Tibial artery (tissue), 4 donors: ENCODE results near the gene HSF5.
"Not testable (repeated sequence)": the region's sequence is repeated elsewhere in the genome, so short reads cannot be mapped to it uniquely, and the experiment has no call there.

Experiments used
- DNase-seq, 2 donors: peaks; one replicate each; pipeline ENCODE4 v3.0.0-alpha.2; 2019
- H3K27ac ChIP-seq, 2 donors: fragments of 200-600 bp; sonication (generic) in 1 of 2; 1 replicate in 1 of 2; 2 replicates in 1 of 2; pipeline ENCODE4 v1.5.1; 2018 to 2019; ENCODE audit warnings: mild to moderate bottlenecking in 1 of 2
- H3K27me3 ChIP-seq, 2 donors: fragments of 200-600 bp; sonication (generic) in 1 of 2; one replicate each; pipeline versions ENCODE4 v1.5.1 to v1.6.0; 2016 to 2019
- H3K36me3 ChIP-seq, 3 donors: fragments of 200-600 bp; sonication (generic) in 2 of 3; one replicate each; pipeline ENCODE4 v1.5.1; 2016 to 2019; ENCODE audit warnings: mild to moderate bottlenecking in 2 of 3
- H3K4me1 ChIP-seq, 4 donors: fragments of 200-600 bp; sonication (generic) in 2 of 4; 1 replicate in 3 of 4; 2 replicates in 1 of 4; pipeline ENCODE4 v1.5.1; 2016 to 2019
- H3K4me3 ChIP-seq, 2 donors: fragments of 200-600 bp; sonication (generic) in 1 of 2; 1 replicate in 1 of 2; 2 replicates in 1 of 2; pipeline ENCODE4 v1.5.1; 2018 to 2019; ENCODE audit warnings: mild to moderate bottlenecking in 2 of 2
- H3K9me3 ChIP-seq, 3 donors: fragments of 200-600 bp; sonication (generic) in 1 of 3; one replicate each; pipeline ENCODE4 v1.5.1; 2016 to 2019
- CTCF ChIP-seq, 2 experiments: fragments of 200-600 bp in 1 of 2; fragments of 450-650 bp in 1 of 2; IDR thresholded peaks; one replicate each; pipeline ENCODE4 v1.5.1; 2017 to 2019; ENCODE audit warnings: antibody characterized with exemption in 2 of 2, mild to moderate bottlenecking in 1 of 2, moderate library complexity in 1 of 2
- intact Hi-C: fragments of 100-400 bp; cut with DNase I; formaldehyde crosslinking; loops from one replicate; pipeline ENCODE4 v1.15.0; 2023; ENCODE audit warnings: low total_unique reads

HSF5 gene

GRCh38 chr17:58398574-58399266 is 89.5 kb downstream of the HSF5 start:
- H3K4me3 ChIP-seq, result no peak overlapping the region
- no peak overlapping the region for H3K27ac ChIP-seq
- no peaks in the 10 kb centered on the region for H3K4me1 ChIP-seq
- intact Hi-C loops, result no loop called here
- no peaks in the 10 kb centered on the region for H3K36me3 ChIP-seq
- peaks cover 0 to 3% of the 10 kb centered on the region in 2 donors for H3K27me3 ChIP-seq
- DNase-seq, result no peak
- no peak for TF ChIP-seq CTCF (IDR thresholded peaks at IDR 0.05)
- H3K9me3 ChIP-seq, result no peaks in the 10 kb centered on the region

GRCh38 chr17:58397421-58397820 is 90.8 kb downstream of the HSF5 start:
- H3K4me3 ChIP-seq, DNase-seq, H3K27me3 ChIP-seq, H3K4me1 ChIP-seq, intact Hi-C loops, H3K36me3 ChIP-seq, H3K9me3 ChIP-seq, H3K27ac ChIP-seq: not testable (repeated sequence)

GRCh38 chr17:58396173-58396572 is 92.0 kb downstream of the HSF5 start:
- no peaks in the 10 kb centered on the region for H3K36me3 ChIP-seq
- no peak for DNase-seq
- H3K27me3 ChIP-seq, result peaks cover 0 to 10% of the 10 kb centered on the region in 2 donors
- H3K4me1 ChIP-seq, result no peaks in the 10 kb centered on the region
- no peaks in the 10 kb centered on the region for H3K9me3 ChIP-seq
- no peak overlapping the region for H3K4me3 ChIP-seq
- no peak overlapping the region for H3K27ac ChIP-seq
- intact Hi-C loops, result no loop called here
- no peak for TF ChIP-seq CTCF (IDR thresholded peaks at IDR 0.05)

GRCh38 chr17:58394534-58395223 is 93.5 kb downstream of the HSF5 start:
- no peak overlapping the region for H3K4me3 ChIP-seq
- no peaks in the 10 kb centered on the region for H3K4me1 ChIP-seq
- intact Hi-C loops, result no loop called here

GRCh38 chr17:58391302-58391984 is 96.8 kb downstream of the HSF5 start:
- H3K27me3 ChIP-seq, result peaks cover 0 to 8% of the 10 kb centered on the region in 2 donors
- no peaks in the 10 kb centered on the region for H3K36me3 ChIP-seq
- H3K9me3 ChIP-seq, result no peaks in the 10 kb centered on the region
- H3K27ac ChIP-seq, result no peak overlapping the region
- intact Hi-C loops, result no loop called here
- no peak overlapping the region for H3K4me3 ChIP-seq
- DNase-seq, result no peak
- no peak for TF ChIP-seq CTCF (IDR thresholded peaks at IDR 0.05)
- H3K4me1 ChIP-seq, result no peaks in the 10 kb centered on the region

More at GRCh38 chr17:58394534-58395223, 93.5 kb downstream of the HSF5 start:
- Histone ChIP-seq H3K27me3 (peaks cover 0 to 10% of the 10 kb centered on the region in 2 donors), H3K9me3 (no peaks in the 10 kb centered on the region), H3K27ac (no peak overlapping the region), H3K36me3 (no peaks in the 10 kb centered on the region)
- no peak for DNase-seq
- TF ChIP-seq CTCF (IDR thresholded peaks at IDR 0.05), result no peak

GRCh38 chr17:58390884-58391283 is 97.3 kb downstream of the HSF5 start:
- intact Hi-C loops, result no loop called here
- Histone ChIP-seq H3K27me3 (peaks cover 0 to 8% of the 10 kb centered on the region in 2 donors), H3K4me1 (no peaks in the 10 kb centered on the region), H3K27ac (no peak overlapping the region), H3K4me3 (no peak overlapping the region), H3K36me3 (no peaks in the 10 kb centered on the region), H3K9me3 (no peaks in the 10 kb centered on the region)
- DNase-seq, result no peak
- no peak for TF ChIP-seq CTCF (IDR thresholded peaks at IDR 0.05)
